Measurements from ENCODE around the gene CCDC158.

- TF ChIP-seq JUNB (IDR thresholded peaks at IDR 0.05; ENCODE audit: unreplicated experiment) (no peak), CTCF (conservative IDR thresholded peaks at IDR 0.05; ENCODE audit: low read depth in 2 of 2) (no peak)
Measured at GRCh38 chr4:76384052-76384451, 36.9 kb downstream of the CCDC158 start.
